ENCODE results near the gene LZTS3.

- TF ChIP-seq CTCF (IDR thresholded peaks at IDR 0.05) (no peak), POLR2A (IDR thresholded peaks at IDR 0.05) (no peak), POLR2AphosphoS5 (IDR thresholded peaks at IDR 0.05; ENCODE audit: insufficient read depth in 1 of 2, low read depth in 1 of 2) (no peak)
These were observed 12.9 kb downstream of the LZTS3 start for GRCh38 chr20:3160418-3160817.
